OCI-LY1 (cell line): ENCODE measurements around the gene WDR17.

Experiments
- H2AFZ ChIP-seq: fragments of 200-600 bp; sonication (generic), shearing (Covaris generic); 2 replicates; pipeline ENCODE4 v1.6.0; 2014; ENCODE audit warnings: antibody characterized with exemption, mild to moderate bottlenecking, low read length
- H3F3A ChIP-seq: fragments of 200-600 bp; sonication (generic), shearing (Covaris generic); 2 replicates; pipeline ENCODE4 v1.6.0; 2014; ENCODE audit warnings: mild to moderate bottlenecking, antibody characterized with exemption, low read length, moderate library complexity; ENCODE audit not compliant: insufficient read depth
- H3K27ac ChIP-seq: fragments of 200-600 bp; sonication (generic); 2 replicates; pipeline ENCODE4 v1.5.1; 2014; ENCODE audit warnings: low read length, mixed run types, mild to moderate bottlenecking, low read depth; ENCODE audit not compliant: poor library complexity, severe bottlenecking
- H3K27me3 ChIP-seq: fragments of 200-600 bp; sonication (generic); 2 replicates; pipeline ENCODE4 v1.6.0; 2014; ENCODE audit warnings: antibody characterized with exemption, mild to moderate bottlenecking, low read length, moderate library complexity; ENCODE audit not compliant: insufficient read depth
- H3K36me3 ChIP-seq: fragments of 200-600 bp; sonication (generic); 2 replicates; pipeline ENCODE4 v1.6.1; 2014; ENCODE audit warnings: mild to moderate bottlenecking, antibody characterized with exemption, low read length, moderate library complexity, mixed read lengths; ENCODE audit not compliant: insufficient read depth
- H3K4me1 ChIP-seq: fragments of 200-600 bp; sonication (generic); 2 replicates; pipeline ENCODE4 v1.5.1; 2014; ENCODE audit warnings: mild to moderate bottlenecking, low read length, moderate library complexity; ENCODE audit not compliant: insufficient read depth, severe bottlenecking
- H3K4me2 ChIP-seq: fragments of 200-600 bp; sonication (generic), shearing (Covaris generic); 2 replicates; pipeline ENCODE4 v1.6.1; 2014; ENCODE audit warnings: low read length
- H3K4me3 ChIP-seq: fragments of 200-600 bp; sonication (generic); 2 replicates; pipeline ENCODE4 v1.5.1; 2014; ENCODE audit warnings: low read length, low read depth, mild to moderate bottlenecking, mixed read lengths; ENCODE audit not compliant: poor library complexity, severe bottlenecking
- H3K79me2 ChIP-seq: fragments of 200-600 bp; shearing (Covaris generic); 2 replicates; pipeline ENCODE4 v1.6.1; 2016; ENCODE audit warnings: mixed run types, low read length, mixed read lengths; ENCODE audit not compliant: insufficient read depth
- H3K9ac ChIP-seq: fragments of 200-600 bp; sonication (generic), shearing (Covaris generic); 2 replicates; pipeline ENCODE4 v1.6.1; 2014; ENCODE audit warnings: mild to moderate bottlenecking, low read length, mixed read lengths
- H3K9me2 ChIP-seq: fragments of 200-600 bp; sonication (generic), shearing (Covaris generic); 2 replicates; pipeline ENCODE4 v1.6.1; 2014; ENCODE audit warnings: low read depth, mild to moderate bottlenecking, low read length, mixed read lengths
- H3K9me3 ChIP-seq: fragments of 200-600 bp; shearing (Covaris generic); 2 replicates; pipeline ENCODE4 v1.6.1; 2014; ENCODE audit warnings: low read length, mixed read lengths
- H4K20me1 ChIP-seq: fragments of 200-600 bp; sonication (generic), shearing (Covaris generic); 2 replicates; pipeline ENCODE4 v1.6.0; 2016; ENCODE audit warnings: mild to moderate bottlenecking, low read length; ENCODE audit not compliant: insufficient read depth
- CTCF ChIP-seq: fragments of 200-600 bp; sonication (generic), shearing (Covaris generic); IDR thresholded peaks from 2 replicates; pipeline ENCODE4 v1.5.1; 2017; ENCODE audit warnings: mild to moderate bottlenecking, antibody characterized with exemption, low read length, moderate library complexity, mixed read lengths
- EZH2 ChIP-seq: fragments of 200-600 bp; sonication (generic), shearing (Covaris generic); IDR thresholded peaks from 2 replicates; pipeline ENCODE4 v1.8.0; 2017; ENCODE audit warnings: borderline replicate concordance, mixed run types, mild to moderate bottlenecking, antibody characterized with exemption, low read length, moderate library complexity, mixed read lengths

The WDR17 gene

DNA sequence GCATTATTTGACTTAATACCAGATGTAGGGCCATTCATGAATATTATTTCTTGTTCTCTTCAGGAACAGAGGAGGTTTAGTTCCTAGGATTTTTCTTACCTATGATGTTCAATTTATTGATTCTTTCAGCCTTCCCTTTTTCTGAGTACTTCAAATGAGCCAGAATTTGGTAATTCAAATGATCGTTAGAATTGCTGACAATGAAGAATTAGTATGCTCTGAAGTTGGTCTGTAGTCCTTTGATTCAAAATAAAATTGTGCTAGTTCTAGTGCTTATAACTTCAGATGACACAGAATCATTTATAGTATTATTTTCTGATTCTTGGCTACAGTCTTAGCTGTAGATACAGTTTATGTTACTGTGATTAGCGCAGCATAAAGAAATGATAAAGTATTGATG, 35.2 kb upstream of the WDR17 start:
- H4K20me1 ChIP-seq = no peaks in the 10 kb centered on the region
- H3K27ac ChIP-seq = no peak overlapping the region
- H3K36me3 ChIP-seq = no peaks in the 10 kb centered on the region
- H3K4me2 ChIP-seq = no peak overlapping the region
- H3K9me2 ChIP-seq = no peaks in the 10 kb centered on the region
- no peak overlapping the region for H3K9ac ChIP-seq
- H3K27me3 ChIP-seq = no peaks in the 10 kb centered on the region
- H3K79me2 ChIP-seq = no peaks in the 10 kb centered on the region
- peaks cover 13% of the 10 kb centered on the region for H3K4me1 ChIP-seq
- H3K9me3 ChIP-seq = no peaks in the 10 kb centered on the region
- TF ChIP-seq EZH2 (no peak), CTCF (no peak)
- H2AFZ ChIP-seq = no peak overlapping the region
- no peaks in the 10 kb centered on the region for H3F3A ChIP-seq
- H3K4me3 ChIP-seq = no peak overlapping the region

DNA sequence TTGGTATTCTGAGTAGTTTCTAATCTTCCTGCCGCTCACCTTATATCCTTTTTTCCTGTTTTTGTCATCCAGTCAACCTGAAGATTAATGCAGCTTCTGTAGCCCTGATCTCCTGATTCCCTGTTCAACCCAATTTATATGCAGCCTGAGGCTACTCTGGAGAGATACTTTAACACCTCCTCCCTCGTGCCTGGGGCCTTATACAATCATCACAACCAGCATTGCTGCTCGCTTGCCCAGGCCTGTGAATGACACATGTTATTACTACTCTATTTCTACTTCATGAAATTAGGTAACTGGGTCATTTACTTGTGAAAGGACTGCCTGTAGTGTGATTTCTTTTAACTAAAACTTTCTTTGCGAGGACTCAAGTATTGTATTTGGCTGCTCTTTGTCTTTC, 33.7 kb upstream of the WDR17 start:
- H3K36me3 ChIP-seq = no peaks in the 10 kb centered on the region
- TF ChIP-seq CTCF = no peak
- no peak for TF ChIP-seq EZH2
- no peak overlapping the region for H3K4me3 ChIP-seq
- peak overlapping the region; percentile 16; the same call in 1 of the 2 replicates for H2AFZ ChIP-seq
- H3K9me3 ChIP-seq = no peaks in the 10 kb centered on the region
- H4K20me1 ChIP-seq = no peaks in the 10 kb centered on the region
- peak overlapping the region; percentile 43 for H3K27ac ChIP-seq
- H3K4me2 ChIP-seq = no peak overlapping the region
- no peaks in the 10 kb centered on the region for H3K27me3 ChIP-seq
- H3K79me2 ChIP-seq = no peaks in the 10 kb centered on the region
- H3K9ac ChIP-seq = no peak overlapping the region
- H3K9me2 ChIP-seq = no peaks in the 10 kb centered on the region
- no peaks in the 10 kb centered on the region for H3F3A ChIP-seq
- H3K4me1 ChIP-seq = peaks cover 28% of the 10 kb centered on the region

DNA sequence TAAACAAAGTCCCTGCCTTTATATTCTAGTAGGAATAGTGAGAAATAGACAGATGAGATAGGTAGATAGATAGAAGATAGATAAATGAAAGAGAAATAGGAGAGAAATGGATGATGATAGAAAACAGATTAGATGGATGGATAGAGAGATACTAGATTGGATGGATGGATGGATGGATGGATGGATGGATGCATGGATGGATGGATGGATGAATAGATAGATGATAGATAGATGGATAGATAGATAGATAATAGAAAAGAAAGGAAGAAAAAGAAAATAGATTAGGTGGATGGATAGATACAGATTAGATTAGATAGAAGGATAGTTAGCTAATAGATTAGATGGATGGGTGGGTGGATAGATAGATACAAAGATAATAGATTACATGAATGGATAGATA, 33.2 kb upstream of the WDR17 start:
- Histone ChIP-seq H2AFZ (no peak overlapping the region), H3K36me3 (no peaks in the 10 kb centered on the region)

More for the DNA sequence above, 33.2 kb upstream of the WDR17 start:
- Histone ChIP-seq H3K27ac (no peak overlapping the region), H3K9me3 (no peaks in the 10 kb centered on the region), H3K79me2 (no peaks in the 10 kb centered on the region), H3K9me2 (no peaks in the 10 kb centered on the region), H3K4me2 (no peak overlapping the region), H3K27me3 (no peaks in the 10 kb centered on the region), H3K4me1 (peaks cover 31% of the 10 kb centered on the region), H3F3A (no peaks in the 10 kb centered on the region), H3K9ac (no peak overlapping the region), H4K20me1 (no peaks in the 10 kb centered on the region), H3K4me3 (no peak overlapping the region)
- no peak for TF ChIP-seq CTCF
- TF ChIP-seq EZH2 = no peak
